GM12874 (cell line): ENCODE measurements around the gene TSR2.

Experiments used
- TF ChIP-seq, protein P1 (sequence below): IDR thresholded peaks from 2 replicates; pipeline ENCODE4 v1.5.1; 2011; ENCODE audit warnings: low read depth, mild to moderate bottlenecking, control low read depth, low read length, moderate library complexity; ENCODE audit not compliant: insufficient read depth

The TSR2 gene

DNA sequence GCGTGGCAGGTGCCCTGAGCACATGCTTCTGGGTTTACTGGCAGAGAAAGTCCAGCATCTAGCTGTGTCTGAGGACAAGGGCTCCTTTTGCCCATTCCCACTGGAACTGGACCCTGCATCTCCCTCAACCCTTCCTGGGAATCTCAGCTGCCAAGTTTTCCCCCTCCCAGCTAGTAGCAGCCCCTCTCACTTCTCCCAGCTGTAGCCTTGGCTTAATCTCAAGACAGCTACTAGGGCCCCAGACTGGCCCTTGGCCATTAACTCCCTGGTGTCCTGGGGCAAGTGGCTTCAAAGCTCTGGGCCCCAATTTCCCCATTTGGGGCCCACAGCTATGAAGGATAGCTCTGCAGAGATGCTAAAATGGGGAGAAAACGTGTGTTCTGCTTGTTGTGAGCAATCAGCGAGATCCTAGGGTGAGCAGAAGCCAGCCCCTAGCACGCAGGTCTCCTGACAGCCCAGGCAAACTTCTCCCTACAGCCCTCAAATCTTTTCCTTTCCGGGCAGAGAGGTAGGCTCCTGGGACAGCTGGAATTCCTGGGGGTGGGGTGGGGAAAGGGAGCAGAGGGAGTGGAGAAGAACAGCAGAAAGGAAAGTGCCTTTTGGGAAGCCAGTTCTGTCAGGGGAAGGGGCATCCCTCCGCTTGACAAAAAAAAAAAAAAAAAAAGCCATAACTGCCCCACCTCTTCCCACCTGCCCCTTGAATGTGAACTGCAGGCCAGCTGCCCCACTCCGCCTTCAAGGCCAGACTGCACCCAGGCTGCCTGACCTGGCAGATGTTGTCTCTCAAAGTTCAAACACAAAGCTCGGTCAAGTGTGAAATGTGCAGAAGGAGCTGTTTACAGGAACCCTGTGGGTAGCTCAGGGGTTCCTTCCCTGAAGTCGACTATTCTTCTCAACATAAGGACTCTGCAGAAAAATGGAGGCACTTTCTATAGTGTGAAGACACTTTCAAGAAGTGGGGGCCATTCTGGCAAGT is 39.2 kb downstream of the TSR2 start:
- TF ChIP-seq, protein P1, sequence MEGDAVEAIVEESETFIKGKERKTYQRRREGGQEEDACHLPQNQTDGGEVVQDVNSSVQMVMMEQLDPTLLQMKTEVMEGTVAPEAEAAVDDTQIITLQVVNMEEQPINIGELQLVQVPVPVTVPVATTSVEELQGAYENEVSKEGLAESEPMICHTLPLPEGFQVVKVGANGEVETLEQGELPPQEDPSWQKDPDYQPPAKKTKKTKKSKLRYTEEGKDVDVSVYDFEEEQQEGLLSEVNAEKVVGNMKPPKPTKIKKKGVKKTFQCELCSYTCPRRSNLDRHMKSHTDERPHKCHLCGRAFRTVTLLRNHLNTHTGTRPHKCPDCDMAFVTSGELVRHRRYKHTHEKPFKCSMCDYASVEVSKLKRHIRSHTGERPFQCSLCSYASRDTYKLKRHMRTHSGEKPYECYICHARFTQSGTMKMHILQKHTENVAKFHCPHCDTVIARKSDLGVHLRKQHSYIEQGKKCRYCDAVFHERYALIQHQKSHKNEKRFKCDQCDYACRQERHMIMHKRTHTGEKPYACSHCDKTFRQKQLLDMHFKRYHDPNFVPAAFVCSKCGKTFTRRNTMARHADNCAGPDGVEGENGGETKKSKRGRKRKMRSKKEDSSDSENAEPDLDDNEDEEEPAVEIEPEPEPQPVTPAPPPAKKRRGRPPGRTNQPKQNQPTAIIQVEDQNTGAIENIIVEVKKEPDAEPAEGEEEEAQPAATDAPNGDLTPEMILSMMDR: no peak

GRCh38 chrX:54482839-54483593 is 42.8 kb downstream of the TSR2 start:
- TF ChIP-seq, protein P1: no peak

DNA sequence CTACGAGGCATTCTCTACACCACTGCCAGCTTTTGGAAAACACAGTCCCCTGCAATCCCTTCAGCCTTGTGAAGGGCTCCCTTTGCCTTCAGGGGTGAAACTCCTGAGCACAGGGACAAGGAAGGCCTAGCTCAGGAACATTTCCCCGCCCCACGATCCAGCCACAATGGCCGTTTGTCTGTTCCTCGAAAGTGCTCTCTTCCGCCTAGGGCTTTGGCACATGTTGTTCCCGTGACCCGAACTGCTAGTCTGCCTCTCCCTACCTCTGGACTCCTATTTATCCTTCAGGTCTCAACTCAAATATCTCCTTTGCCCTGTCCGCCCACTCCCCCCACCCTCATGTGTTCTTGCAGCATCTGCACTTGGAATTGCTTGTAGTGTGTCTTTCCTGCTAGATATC is 43.7 kb downstream of the TSR2 start:
- TF ChIP-seq, protein P1: no peak

- TF ChIP-seq, protein P1: no peak
Observed at GRCh38 chrX:54484666-54485065, 44.5 kb downstream of the TSR2 start.

DNA sequence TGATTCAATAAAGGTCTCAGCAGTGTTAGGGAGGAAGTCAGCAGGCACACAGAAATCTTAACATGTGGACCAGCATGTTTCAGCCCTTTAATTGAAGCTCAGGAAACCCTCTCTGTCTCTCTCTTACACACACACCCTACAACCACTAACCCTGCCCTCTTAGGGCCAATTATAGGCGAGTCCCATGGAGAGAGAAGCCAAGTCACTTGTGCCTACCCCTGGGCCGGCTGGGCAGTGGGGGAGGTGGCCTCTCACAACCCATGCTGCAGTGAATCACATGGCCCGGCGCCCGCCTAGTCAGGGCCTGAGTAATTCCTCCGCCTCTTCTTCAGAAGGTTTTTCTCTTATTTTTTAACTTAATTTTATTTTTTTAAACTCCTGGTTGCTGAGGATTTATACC is 52.1 kb downstream of the TSR2 start:
- TF ChIP-seq, protein P1: no peak

DNA sequence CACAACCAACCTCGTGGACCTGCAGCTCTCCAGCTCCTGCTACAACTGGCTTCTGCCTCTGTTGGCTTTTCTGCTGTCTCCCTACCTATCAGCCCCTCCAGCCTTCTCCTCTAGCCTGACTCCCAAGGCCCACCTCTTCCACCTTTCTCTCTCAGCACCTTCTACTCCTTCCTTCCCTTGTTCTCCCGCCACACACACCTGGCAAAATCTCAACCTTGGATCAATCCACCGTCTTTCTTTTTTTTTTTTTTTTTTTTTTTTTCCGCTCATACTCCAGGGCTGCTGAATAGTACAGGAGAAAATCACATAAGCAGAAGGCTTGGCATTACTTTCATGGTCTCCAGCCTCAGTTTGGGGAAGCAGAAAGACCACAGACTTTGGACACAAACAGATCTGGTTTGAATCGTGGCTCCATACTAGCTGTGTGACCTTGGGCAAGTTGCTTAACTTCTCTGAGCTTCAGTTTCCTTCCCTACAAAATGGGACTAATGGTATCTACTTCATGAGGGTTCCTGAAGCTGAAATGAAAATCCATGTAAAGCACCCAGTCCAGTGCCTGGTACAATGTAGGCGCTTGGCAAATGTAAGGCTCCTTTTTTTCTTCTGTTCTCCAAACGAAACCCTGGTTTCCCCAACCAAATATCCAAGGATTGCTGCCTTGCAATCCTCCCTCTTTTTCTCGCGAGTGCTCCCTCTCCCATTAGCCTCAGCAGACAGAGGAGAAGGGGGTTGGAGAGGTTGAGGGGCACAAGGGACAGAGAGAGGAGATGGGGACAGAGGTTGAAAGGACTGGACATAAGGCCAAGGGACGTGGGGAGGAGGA is 54.2 kb downstream of the TSR2 start:
- TF ChIP-seq, protein P1: no peak
